Breast epithelium (tissue), 4 donors: ENCODE data around the gene CNTNAP2. TPM values are rescaled to one million over a fixed set of nuclear protein-coding genes. Genes with fewer than 3 reads are reported as not detected.

Source experiments
- DNase-seq, 2 donors: peaks; one replicate each; pipeline ENCODE4 v3.0.0-alpha.2; 2019; ENCODE audit warnings: low spot score in 2 of 2
- H3K27ac ChIP-seq, 2 donors: fragments of 200-600 bp; sonication (generic) in 1 of 2; one replicate each; pipeline ENCODE4 v1.5.1; 2016 to 2019; ENCODE audit warnings: mild to moderate bottlenecking in 1 of 2
- H3K27me3 ChIP-seq, 2 donors: fragments of 200-600 bp; sonication (generic) in 1 of 2; one replicate each; pipeline versions ENCODE4 v1.5.1 to v1.6.0; 2017 to 2019; ENCODE audit warnings: control low read depth in 1 of 2, mild to moderate bottlenecking in 1 of 2
- H3K36me3 ChIP-seq: fragments of 200-600 bp; one replicate; pipeline ENCODE4 v1.5.1; 2019
- H3K4me1 ChIP-seq, 2 donors: fragments of 200-600 bp; sonication (generic); one replicate each; pipeline ENCODE4 v1.5.1; 2016 to 2019; ENCODE audit warnings: control low read depth in 1 of 2
- H3K4me3 ChIP-seq, 3 donors: fragments of 200-600 bp; sonication (generic); 1 replicate in 2 of 3; 2 replicates in 1 of 3; pipeline ENCODE4 v1.5.1; 2016 to 2019; ENCODE audit warnings: mild to moderate bottlenecking in 3 of 3, moderate library complexity in 2 of 3
- H3K9me3 ChIP-seq, 2 donors: fragments of 200-600 bp; sonication (generic) in 1 of 2; one replicate each; pipeline ENCODE4 v1.5.1; 2016 to 2019; ENCODE audit warnings: control low read depth in 1 of 2
- CTCF ChIP-seq, 3 donors: fragments of 450-650 bp; IDR thresholded peaks; one replicate each; pipeline ENCODE4 v1.5.1; 2016 to 2017; ENCODE audit warnings: antibody characterized with exemption in 3 of 3, mild to moderate bottlenecking in 3 of 3, moderate library complexity in 3 of 3
- POLR2A ChIP-seq: fragments of 450-650 bp; IDR thresholded peaks from one replicate; pipeline ENCODE4 v1.6.1; 2016; ENCODE audit warnings: antibody characterized with exemption, mild to moderate bottlenecking, moderate library complexity
- POLR2AphosphoS5 ChIP-seq, 3 donors: sonication (generic); formaldehyde crosslinking; IDR thresholded peaks; one replicate each; pipeline ENCODE4 v1.6.1; 2017; ENCODE audit warnings: antibody characterized with exemption in 3 of 3
- intact Hi-C: fragments of 100-400 bp; cut with DNase I; formaldehyde crosslinking; loops from one replicate; pipeline ENCODE4 v1.15.1; 2023; ENCODE audit warnings: low total_unique reads
- total RNA-seq, 3 donors: library from RNA; depleted of rRNA; stranded (reverse); fragments of >200 nt; gene quantifications; one replicate each; pipeline ENCODE4 v1.1.0, GENCODE V29; 2016

CNTNAP2 gene
- total RNA-seq, 3 donors from 2014 or later, result 0.29 to 0.66 TPM; not detected in 1

DNA sequence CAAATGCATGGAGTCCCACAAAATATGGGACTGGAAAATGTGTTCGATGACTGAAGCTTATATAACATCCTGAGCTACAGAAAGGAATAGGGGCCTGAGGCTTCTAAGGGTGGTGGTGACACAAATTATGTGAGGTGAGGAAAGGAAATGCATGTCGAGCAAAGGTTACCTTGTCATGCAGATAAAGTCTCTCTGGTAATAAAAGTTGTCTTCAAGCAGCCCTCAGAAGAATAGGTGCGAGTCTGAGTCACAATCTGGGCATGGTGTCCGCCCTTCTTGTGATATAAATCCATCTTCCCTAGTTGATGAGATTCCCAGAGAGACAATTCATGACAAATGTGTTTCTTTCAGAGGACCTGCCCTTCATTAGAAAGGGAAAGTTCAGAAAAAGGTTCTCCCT lies 1488.7 kb downstream of the CNTNAP2 start:
- Histone ChIP-seq H3K9me3 (no peaks in the 10 kb centered on the region), H3K27ac (no peak overlapping the region), H3K27me3 (no peaks in the 10 kb centered on the region), H3K36me3 (no peaks in the 10 kb centered on the region), H3K4me1 (no peaks in the 10 kb centered on the region), H3K4me3 (no peak overlapping the region)
- TF ChIP-seq CTCF (IDR thresholded peaks at IDR 0.05), result no peak
- TF ChIP-seq POLR2A, result no peak
- no peak for TF ChIP-seq POLR2AphosphoS5 (IDR thresholded peaks at IDR 0.05)
- intact Hi-C loops, result no loop called here
- no peak for DNase-seq

- no peaks in the 10 kb centered on the region for H3K4me1 ChIP-seq
- no peaks in the 10 kb centered on the region for H3K27me3 ChIP-seq
- no peak for DNase-seq
- H3K4me3 ChIP-seq, result no peak overlapping the region
- intact Hi-C loops, result no loop called here
- H3K36me3 ChIP-seq, result no peaks in the 10 kb centered on the region
- H3K27ac ChIP-seq, result no peak overlapping the region
- H3K9me3 ChIP-seq, result no peaks in the 10 kb centered on the region
- no peak for TF ChIP-seq POLR2A
- TF ChIP-seq POLR2AphosphoS5 (IDR thresholded peaks at IDR 0.05), result no peak
- TF ChIP-seq CTCF (IDR thresholded peaks at IDR 0.05), result no peak
Measured at GRCh38 chr7:147607157-147607800, 1490.7 kb downstream of the CNTNAP2 start.

- H3K36me3 ChIP-seq, result no peaks in the 10 kb centered on the region
- no peaks in the 10 kb centered on the region for H3K27me3 ChIP-seq
- H3K4me1 ChIP-seq, result no peaks in the 10 kb centered on the region
- no peaks in the 10 kb centered on the region for H3K9me3 ChIP-seq
- TF ChIP-seq POLR2AphosphoS5 (IDR thresholded peaks at IDR 0.05) (no peak), CTCF (IDR thresholded peaks at IDR 0.05) (no peak), POLR2A (no peak)
- no peak overlapping the region for H3K27ac ChIP-seq
- no peak for DNase-seq
- H3K4me3 ChIP-seq, result no peak overlapping the region
- intact Hi-C loops, result no loop called here
Measured at GRCh38 chr7:147611431-147611830, 1494.8 kb downstream of the CNTNAP2 start.

GRCh38 chr7:147635288-147635687 lies 1518.7 kb downstream of the CNTNAP2 start:
- Histone ChIP-seq H3K36me3 (no peaks in the 10 kb centered on the region), H3K27ac (no peak overlapping the region), H3K4me1 (no peaks in the 10 kb centered on the region), H3K27me3 (no peaks in the 10 kb centered on the region), H3K9me3 (no peaks in the 10 kb centered on the region), H3K4me3 (no peak overlapping the region)
- intact Hi-C loops, result no loop called here
- DNase-seq, result no peak
- no peak for TF ChIP-seq POLR2A
- TF ChIP-seq POLR2AphosphoS5 (IDR thresholded peaks at IDR 0.05), result no peak
- no peak for TF ChIP-seq CTCF (IDR thresholded peaks at IDR 0.05)

- H3K4me1 ChIP-seq, result no peaks in the 10 kb centered on the region
- no peak for DNase-seq
- no peaks in the 10 kb centered on the region for H3K27me3 ChIP-seq
- H3K27ac ChIP-seq, result no peak overlapping the region
- H3K9me3 ChIP-seq, result no peaks in the 10 kb centered on the region
- intact Hi-C loops, result no loop called here
- no peaks in the 10 kb centered on the region for H3K36me3 ChIP-seq
- TF ChIP-seq CTCF (IDR thresholded peaks at IDR 0.05) (no peak), POLR2A (no peak), POLR2AphosphoS5 (IDR thresholded peaks at IDR 0.05) (no peak)
- H3K4me3 ChIP-seq, result no peak overlapping the region
Measured at GRCh38 chr7:147636553-147636952, 1520.0 kb downstream of the CNTNAP2 start.
